HepG2 (cell line): ENCODE measurements around the gene NOC4L. TPM values are rescaled to one million over a fixed set of nuclear protein-coding genes. Genes with fewer than 3 reads are reported as not detected.

Source experiments
- ATAC-seq: fragments of 200-7000 bp; cut with Tn5 transposase; 3 replicates; pipeline ENCODE4 v1.9.1; 2020; ENCODE audit warnings: mild to moderate bottlenecking, moderate library complexity
- BruUV-seq: library from RNA; stranded (reverse); fragments of 400-500 nt; replicated peaks from 2 replicates; lab custom pipeline; 2021; lab: Mats Ljungman, UMichigan
- CTCF ChIA-PET: fragments of 300-600 bp; formaldehyde crosslinking; extraction: SDS; loops from one replicate; lab custom pipeline; 2021; ENCODE audit warnings: low total read pairs, inconsistent platforms, low intra/inter-chr PET ratio; lab: Yijun Ruan, JAX
- POLR2A ChIA-PET: fragments of 350-600 bp; sonication (Branson Sonifier 250); formaldehyde crosslinking; loops from one replicate; lab custom pipeline; 2020; ENCODE audit warnings: antibody characterized with exemption, inconsistent platforms; lab: Yijun Ruan, JAX
- DNase-seq: peaks from one replicate; pipeline ENCODE4 v3.0.0-alpha.2; 2015; ENCODE audit warnings: low spot score
- FAIRE-seq: peaks from 3 replicates; lab custom pipeline; 2011; peaks lifted over from hg19 to GRCh38; lab: Jason Lieb, UNC
- H2AFZ ChIP-seq: one replicate; pipeline ENCODE4 v1.6.1; 2011; ENCODE audit warnings: low read length, inconsistent platforms
- H3K27ac ChIP-seq: fragments of 300-600 bp; 3 replicates; pipeline ENCODE4 v1.8.0; 2011; ENCODE audit warnings: mixed run types, mild to moderate bottlenecking, mixed read lengths, low read length, inconsistent platforms; ENCODE audit not compliant: insufficient read depth; ENCODE audit errors: extremely low read length
- H3K27me3 ChIP-seq, 2 experiments: fragments of 200-600 bp in 1 of 2; 2 replicates in 1 of 2; 3 replicates in 1 of 2; pipeline versions ENCODE4 v1.6.0 to v1.8.0; 2011; ENCODE audit warnings: low read length in 2 of 2, mild to moderate bottlenecking in 2 of 2, moderate library complexity in 2 of 2, inconsistent platforms in 1 of 2; ENCODE audit not compliant: insufficient read depth in 2 of 2, control insufficient read depth in 1 of 2
- H3K36me3 ChIP-seq, 2 experiments: fragments of 200-600 bp in 1 of 2; replicated peaks in 1 of 2; 2 replicates in 1 of 2; 3 replicates in 1 of 2; pipeline versions ENCODE4 v1.5.1 to v1.8.0; 2011; ENCODE audit warnings: low read length in 2 of 2, inconsistent platforms in 1 of 2; ENCODE audit not compliant: insufficient read depth in 2 of 2, control insufficient read depth in 1 of 2
- H3K4me1 ChIP-seq: 2 replicates; pipeline ENCODE4 v1.5.1; 2012; ENCODE audit warnings: low read length, inconsistent platforms; ENCODE audit not compliant: insufficient read depth
- H3K4me2 ChIP-seq: 2 replicates; pipeline ENCODE4 v1.6.0; 2011; ENCODE audit warnings: low read depth, low read length, inconsistent platforms
- H3K4me3 ChIP-seq, 3 experiments: fragments of 200-600 bp in 1 of 3; sonication (generic), shearing (Covaris generic) in 1 of 3; replicated peaks in 1 of 3; 2 replicates each; pipeline ENCODE4 v1.5.1; 2011 to 2016; ENCODE audit warnings: low read length in 3 of 3, inconsistent platforms in 2 of 3, low read depth in 2 of 3, mild to moderate bottlenecking in 2 of 3, control low read depth in 1 of 3, mixed read lengths in 1 of 3; ENCODE audit not compliant: insufficient read depth in 1 of 3
- H3K79me2 ChIP-seq: one replicate; pipeline ENCODE4 v1.6.1; 2011; ENCODE audit warnings: low read length, inconsistent platforms; ENCODE audit not compliant: insufficient read depth
- H3K9ac ChIP-seq: 2 replicates; pipeline ENCODE4 v1.6.0; 2011; ENCODE audit warnings: mild to moderate bottlenecking, low read depth, low read length, inconsistent platforms; ENCODE audit not compliant: insufficient read depth
- H3K9me3 ChIP-seq: 2 replicates; pipeline ENCODE4 v1.5.1; 2012; ENCODE audit warnings: mild to moderate bottlenecking, low read length
- H4K20me1 ChIP-seq: 2 replicates; pipeline ENCODE4 v1.6.0; 2011; ENCODE audit warnings: inconsistent platforms, mild to moderate bottlenecking, low read length, moderate library complexity; ENCODE audit not compliant: insufficient read depth
- CHD2 ChIP-seq: IDR thresholded peaks from 2 replicates; pipeline ENCODE4 v1.6.1; 2011; ENCODE audit warnings: low read depth, low read length, improper control_type of control experiment
- EZH2 ChIP-seq: conservative IDR thresholded peaks from 2 replicates; pipeline ENCODE4 v1.6.1; 2012; ENCODE audit warnings: mild to moderate bottlenecking, low read depth, low read length, moderate library complexity
- TBX2 ChIP-seq: sonication (generic); formaldehyde crosslinking; IDR thresholded peaks from 2 replicates; pipeline ENCODE4 v1.5.0; 2020; ENCODE audit warnings: missing genetic modification reagents, mild to moderate bottlenecking, borderline replicate concordance
- TEAD2 ChIP-seq: sonication (generic); formaldehyde crosslinking; IDR thresholded peaks from 2 replicates; pipeline ENCODE4 v1.9.0; 2021; ENCODE audit warnings: missing genetic modification reagents
- ZNF768 ChIP-seq: sonication (generic); formaldehyde crosslinking; IDR thresholded peaks from 2 replicates; pipeline ENCODE4 v1.4.0; 2020; ENCODE audit warnings: missing genetic modification reagents
- WGBS: methylation state at CpG from one replicate; pipeline ENCODE4 v1.1.6; 2017; ENCODE audit warnings: low lambda C conversion rate; 5-methylcytosine and 5-hydroxymethylcytosine counted together
- in situ Hi-C: cut with HindIII; loops from 2 replicates; pipeline ENCODE4 v1.10.0; 2017; ENCODE audit warnings: low pct_unique_long_range_greater_than_20kb; ENCODE audit not compliant: extremely low pct_ligation_motif_present
- intact Hi-C: fragments of 100-400 bp; cut with micrococcal nuclease; formaldehyde crosslinking; loops from one replicate; pipeline ENCODE4 v1.10.0; 2022; ENCODE audit not compliant: unreplicated experiment
- polyA plus RNA-seq, 8 experiments: library from polyadenylated mRNA; depleted of rRNA in 3 of 8; stranded (reverse) in 7 of 8; unstranded in 1 of 8; fragments of >200 nt; fragmentation: Illumina TruSeq in 4 of 8; extraction: Trizol in 4 of 8; gene quantifications; 2 replicates each; pipeline versions ENCODE4 v1.2.1 to v1.2.3, GENCODE V29; 2011 to 2016; ENCODE audit warnings: low read depth in 4 of 8, missing spikeins in 1 of 8, mixed read lengths in 1 of 8; ENCODE audit not compliant: insufficient read depth in 1 of 8
- total RNA-seq, 5 experiments: library from RNA; depleted of rRNA; stranded (reverse); fragments of >200 nt; fragmentation: Illumina TruSeq; extraction: Trizol; gene quantifications; 2 replicates each; pipeline ENCODE4 v1.2.3, GENCODE V29; 2016; ENCODE audit warnings: low read depth in 1 of 5

NOC4L gene
- total and polyA plus RNA-seq, 2 of the 13 experiments (the other 11 are each of a cell fraction or from before 2014, with no cell fraction given): 4.3 to 14.6 TPM

DNA sequence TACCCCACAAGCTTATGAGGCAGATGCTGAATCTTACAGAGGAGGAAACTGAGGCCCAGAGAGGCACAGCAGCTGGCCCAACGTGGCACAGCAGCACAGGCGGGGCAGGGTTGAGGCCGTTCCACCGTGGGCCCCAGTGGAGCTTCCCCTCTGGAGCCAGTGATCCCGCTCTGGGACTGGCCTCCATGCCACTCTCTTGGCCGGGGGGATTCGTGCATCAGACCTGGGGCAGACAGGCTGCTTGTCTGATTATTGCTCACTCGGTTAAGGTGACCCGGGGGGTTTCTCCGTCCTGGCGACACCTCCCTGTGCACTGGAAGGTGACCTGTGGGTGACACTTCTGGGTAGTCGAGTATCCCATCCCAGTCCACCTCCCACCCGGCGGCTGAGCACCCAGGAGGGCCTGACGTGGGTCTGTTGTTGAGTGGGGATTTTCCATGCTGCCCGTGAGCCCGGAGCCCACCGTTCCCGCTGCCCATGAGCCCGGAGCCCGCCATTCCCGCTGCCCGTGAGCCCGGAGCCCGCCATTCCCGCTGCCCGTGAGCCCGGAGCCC lies 27.8 kb downstream of the NOC4L start:
- H4K20me1 ChIP-seq: peaks cover 4% of the 10 kb centered on the region; the same call in 1 of the 2 replicates
- DNase-seq (no peak), FAIRE-seq (no peak), ATAC-seq (no peak)
- H3K36me3 ChIP-seq: no peaks in the 10 kb centered on the region
- intact Hi-C loops (no loop called here), in situ Hi-C loops (no loop called here)
- no peak overlapping the region for H3K4me2 ChIP-seq
- no peaks in the 10 kb centered on the region for H3K9me3 ChIP-seq
- no TSS peak for BruUV-seq
- H2AFZ ChIP-seq: no peak overlapping the region
- peaks cover 27 to 81% of the 10 kb centered on the region in 2 experiments; a peak in 4 of 5 replicates for H3K27me3 ChIP-seq
- H3K9ac ChIP-seq: no peak overlapping the region
- no peak overlapping the region for H3K4me3 ChIP-seq
- no peaks in the 10 kb centered on the region for H3K4me1 ChIP-seq
- TF ChIP-seq ZNF768 (CRISPR knock-in tag) (peak; percentile 94), TBX2 (no peak)
- 3% methylated on average over 20 of the region's 28 CpGs for WGBS
- CTCF ChIA-PET: no interaction called here
- no peaks in the 10 kb centered on the region for H3K79me2 ChIP-seq
- POLR2A ChIA-PET: no interaction called here
- no peak overlapping the region for H3K27ac ChIP-seq

DNA sequence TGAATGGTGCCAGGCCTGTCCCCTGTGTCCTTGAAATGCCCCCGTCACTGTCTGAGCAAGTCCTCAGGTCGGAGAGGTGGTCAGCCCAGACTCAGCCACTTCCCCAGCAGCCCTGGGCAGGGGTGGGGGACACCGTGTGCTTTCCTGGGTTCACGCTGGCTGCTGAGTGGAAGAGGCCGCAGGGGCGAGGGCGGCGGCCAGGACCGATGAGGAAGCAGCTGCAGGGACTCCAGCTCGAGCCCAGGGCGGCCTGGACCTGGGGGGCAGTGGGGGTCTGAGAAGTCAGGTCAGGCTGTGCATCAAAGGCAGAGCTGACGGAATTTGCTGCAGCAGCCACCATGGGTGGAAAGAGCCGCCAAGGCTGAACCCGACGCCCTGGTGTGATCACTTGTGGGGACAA lies 28.4 kb downstream of the NOC4L start:
- Histone ChIP-seq H3K4me1 (no peaks in the 10 kb centered on the region), H3K9me3 (no peaks in the 10 kb centered on the region), H3K4me3 (no peak overlapping the region), H3K36me3 (no peaks in the 10 kb centered on the region), H2AFZ (no peak overlapping the region), H3K9ac (no peak overlapping the region), H3K4me2 (no peak overlapping the region), H4K20me1 (peaks cover 4% of the 10 kb centered on the region; the same call in 1 of the 2 replicates), H3K27me3 (peaks cover 30 to 85% of the 10 kb centered on the region in 2 experiments), H3K79me2 (no peaks in the 10 kb centered on the region), H3K27ac (no peak overlapping the region)
- CTCF ChIA-PET: no interaction called here
- DNase-seq: no peak
- no peak for FAIRE-seq
- no peak for ATAC-seq
- TF ChIP-seq TEAD2 (CRISPR knock-in tag): no peak
- TF ChIP-seq CHD2: no peak
- TF ChIP-seq EZH2: peak; percentile 74; the same call in 1 of the 2 replicates
- POLR2A ChIA-PET: no interaction called here
- WGBS: 41% methylated on average over 7 of the region's 15 CpGs
- in situ Hi-C loops (no loop called here), intact Hi-C loops (no loop called here)
- no TSS peak for BruUV-seq
